ENCODE results near the gene SCP2D1. TPM values are rescaled to one million over a fixed set of nuclear protein-coding genes. Genes with fewer than 3 reads are reported as not detected.
A peak's percentile ranks its signal among the peaks of the same experiment; 100 is the strongest.

SCP2D1 gene
- total and polyA plus RNA-seq, 2 experiments from 2014 or later, result not detected

DNA sequence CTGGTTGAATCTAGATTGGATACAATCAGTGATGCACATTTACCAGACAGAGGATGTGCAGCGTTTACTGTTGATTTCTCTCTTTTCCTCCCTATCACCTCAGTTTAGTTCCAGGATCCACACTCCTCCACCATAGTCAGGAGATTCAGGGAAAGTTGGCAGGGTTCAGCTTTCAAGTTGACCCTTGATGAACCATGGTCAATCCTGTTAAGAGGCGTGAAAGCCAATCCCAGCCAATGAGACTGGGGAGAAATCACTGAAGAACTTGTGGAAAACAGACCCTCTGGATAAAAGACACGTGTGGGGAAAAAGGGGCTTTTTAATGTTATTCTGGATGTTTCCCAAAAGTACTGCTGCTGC is 19.2 kb upstream of the SCP2D1 start:
- DNase-seq (ENCODE audit: low spot score) (no peak), ATAC-seq (no peak)
- H3K79me2 ChIP-seq (replicated peaks; ENCODE audit: insufficient read depth), result no peaks in the 10 kb centered on the region
- H3K36me3 Mint-ChIP-seq (ENCODE audit: low read depth), result no peaks in the 10 kb centered on the region
- peak overlapping the region; percentile 71 for H3K4me3 ChIP-seq
- peak overlapping the region; percentile 93 for H3K4me2 ChIP-seq
- no peaks in the 10 kb centered on the region; the same call in 2 of the 3 replicates for H3K9me3 Mint-ChIP-seq
- H2AFZ ChIP-seq, result peak overlapping the region; percentile 90
- peaks cover 4% of the 10 kb centered on the region; the same call in 1 of the 2 replicates for H3K4me1 ChIP-seq (ENCODE audit: insufficient read depth)
- H3K27me3 Mint-ChIP-seq (ENCODE audit: insufficient read depth, low read depth, poor library complexity), result peaks cover 10% of the 10 kb centered on the region
- H3F3A ChIP-seq (replicated peaks; ENCODE audit: low read depth), result no peaks in the 10 kb centered on the region
- H3K36me3 ChIP-seq (ENCODE audit: insufficient read depth), result no peaks in the 10 kb centered on the region
- H3K27ac Mint-ChIP-seq, result peak overlapping the region; percentile 89; the same call in 1 of the 2 replicates
- H3K4me1 Mint-ChIP-seq, result peaks cover 4% of the 10 kb centered on the region; the same call in 2 of the 3 replicates
- H3K27ac ChIP-seq (ENCODE audit: low read depth), result no peak overlapping the region
- no peaks in the 10 kb centered on the region for H4K20me1 ChIP-seq (replicated peaks; ENCODE audit: insufficient read depth)
- H3K9me2 ChIP-seq (ENCODE audit: insufficient read depth), result 0 out of 2 replicates have a peak, but pooled peaks cover 16% of the 10 kb centered on the region
- no peak for TF ChIP-seq POLR2AphosphoS5 (IDR thresholded peaks at IDR 0.05; ENCODE audit: low read depth)
- TF ChIP-seq ZNF331 (CRISPR knock-in tag; IDR thresholded peaks at IDR 0.05; ENCODE audit: low read depth), result no peak
- no peak for TF ChIP-seq ZNF114 (CRISPR knock-in tag; IDR thresholded peaks at IDR 0.05)
- TF ChIP-seq EZH2phosphoT487 (IDR thresholded peaks at IDR 0.05; ENCODE audit: unreplicated experiment), result no peak
- TF ChIP-seq, protein P1, sequence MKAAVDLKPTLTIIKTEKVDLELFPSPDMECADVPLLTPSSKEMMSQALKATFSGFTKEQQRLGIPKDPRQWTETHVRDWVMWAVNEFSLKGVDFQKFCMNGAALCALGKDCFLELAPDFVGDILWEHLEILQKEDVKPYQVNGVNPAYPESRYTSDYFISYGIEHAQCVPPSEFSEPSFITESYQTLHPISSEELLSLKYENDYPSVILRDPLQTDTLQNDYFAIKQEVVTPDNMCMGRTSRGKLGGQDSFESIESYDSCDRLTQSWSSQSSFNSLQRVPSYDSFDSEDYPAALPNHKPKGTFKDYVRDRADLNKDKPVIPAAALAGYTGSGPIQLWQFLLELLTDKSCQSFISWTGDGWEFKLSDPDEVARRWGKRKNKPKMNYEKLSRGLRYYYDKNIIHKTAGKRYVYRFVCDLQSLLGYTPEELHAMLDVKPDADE (IDR thresholded peaks at IDR 0.05), result no peak
- H3K4me3 Mint-ChIP-seq, result peak overlapping the region; percentile 96
- H3K27me3 ChIP-seq (ENCODE audit: insufficient read depth), result 0 out of 2 replicates have a peak, but pooled peaks cover 8% of the 10 kb centered on the region

DNA sequence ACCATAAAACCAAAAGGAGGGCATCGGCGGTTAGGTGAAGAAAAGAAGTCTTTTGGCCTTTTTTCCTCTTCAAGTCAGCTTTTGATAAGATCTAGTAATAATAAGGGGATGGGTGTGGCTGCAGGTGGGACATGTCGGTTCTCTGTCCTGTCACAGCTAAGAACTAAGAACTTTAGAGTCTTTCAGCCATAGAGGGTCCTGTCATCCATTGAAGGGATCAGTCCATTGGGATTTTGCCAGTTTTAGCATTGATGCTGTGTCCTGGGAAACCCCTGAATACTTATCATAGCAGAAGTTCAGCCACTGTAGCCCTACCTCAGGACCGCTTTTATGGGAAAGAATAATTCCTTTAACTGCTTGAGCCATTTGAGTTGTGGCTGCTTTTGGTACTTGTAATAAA is 18.2 kb upstream of the SCP2D1 start:
- Mint-ChIP-seq H3K4me1 (peaks cover 4% of the 10 kb centered on the region; the same call in 2 of the 3 replicates), H3K27ac (no peak overlapping the region), H3K27me3 (ENCODE audit: insufficient read depth, low read depth, poor library complexity) (peaks cover 10% of the 10 kb centered on the region), H3K4me3 (peak overlapping the region; percentile 96; the same call in 2 of the 3 replicates), H3K36me3 (ENCODE audit: low read depth) (no peaks in the 10 kb centered on the region), H3K9me3 (no peaks in the 10 kb centered on the region; the same call in 2 of the 3 replicates)
- Histone ChIP-seq H3K36me3 (ENCODE audit: insufficient read depth) (no peaks in the 10 kb centered on the region), H2AFZ (no peak overlapping the region), H3K4me2 (no peak overlapping the region), H3K79me2 (replicated peaks; ENCODE audit: insufficient read depth) (no peaks in the 10 kb centered on the region), H3K4me3 (no peak overlapping the region), H3K27me3 (ENCODE audit: insufficient read depth) (0 out of 2 replicates have a peak, but pooled peaks cover 8% of the 10 kb centered on the region), H3F3A (replicated peaks; ENCODE audit: low read depth) (no peaks in the 10 kb centered on the region), H3K4me1 (ENCODE audit: insufficient read depth) (peaks cover 4% of the 10 kb centered on the region; the same call in 1 of the 2 replicates), H3K27ac (ENCODE audit: low read depth) (no peak overlapping the region), H4K20me1 (replicated peaks; ENCODE audit: insufficient read depth) (no peaks in the 10 kb centered on the region), H3K9me2 (ENCODE audit: insufficient read depth) (peaks cover 21% of the 10 kb centered on the region; the same call in 1 of the 2 replicates)
- DNase-seq (ENCODE audit: low spot score) (no peak), ATAC-seq (no peak)
- TF ChIP-seq, protein P2, sequence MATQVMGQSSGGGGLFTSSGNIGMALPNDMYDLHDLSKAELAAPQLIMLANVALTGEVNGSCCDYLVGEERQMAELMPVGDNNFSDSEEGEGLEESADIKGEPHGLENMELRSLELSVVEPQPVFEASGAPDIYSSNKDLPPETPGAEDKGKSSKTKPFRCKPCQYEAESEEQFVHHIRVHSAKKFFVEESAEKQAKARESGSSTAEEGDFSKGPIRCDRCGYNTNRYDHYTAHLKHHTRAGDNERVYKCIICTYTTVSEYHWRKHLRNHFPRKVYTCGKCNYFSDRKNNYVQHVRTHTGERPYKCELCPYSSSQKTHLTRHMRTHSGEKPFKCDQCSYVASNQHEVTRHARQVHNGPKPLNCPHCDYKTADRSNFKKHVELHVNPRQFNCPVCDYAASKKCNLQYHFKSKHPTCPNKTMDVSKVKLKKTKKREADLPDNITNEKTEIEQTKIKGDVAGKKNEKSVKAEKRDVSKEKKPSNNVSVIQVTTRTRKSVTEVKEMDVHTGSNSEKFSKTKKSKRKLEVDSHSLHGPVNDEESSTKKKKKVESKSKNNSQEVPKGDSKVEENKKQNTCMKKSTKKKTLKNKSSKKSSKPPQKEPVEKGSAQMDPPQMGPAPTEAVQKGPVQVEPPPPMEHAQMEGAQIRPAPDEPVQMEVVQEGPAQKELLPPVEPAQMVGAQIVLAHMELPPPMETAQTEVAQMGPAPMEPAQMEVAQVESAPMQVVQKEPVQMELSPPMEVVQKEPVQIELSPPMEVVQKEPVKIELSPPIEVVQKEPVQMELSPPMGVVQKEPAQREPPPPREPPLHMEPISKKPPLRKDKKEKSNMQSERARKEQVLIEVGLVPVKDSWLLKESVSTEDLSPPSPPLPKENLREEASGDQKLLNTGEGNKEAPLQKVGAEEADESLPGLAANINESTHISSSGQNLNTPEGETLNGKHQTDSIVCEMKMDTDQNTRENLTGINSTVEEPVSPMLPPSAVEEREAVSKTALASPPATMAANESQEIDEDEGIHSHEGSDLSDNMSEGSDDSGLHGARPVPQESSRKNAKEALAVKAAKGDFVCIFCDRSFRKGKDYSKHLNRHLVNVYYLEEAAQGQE (IDR thresholded peaks at IDR 0.05; ENCODE audit: unreplicated experiment), result no peak
- TF ChIP-seq CTCF (conservative IDR thresholded peaks at IDR 0.05; ENCODE audit: low read depth in 2 of 2) (no peak), POLR2AphosphoS5 (IDR thresholded peaks at IDR 0.05; ENCODE audit: low read depth) (no peak), ZNF331 (CRISPR knock-in tag; IDR thresholded peaks at IDR 0.05; ENCODE audit: low read depth) (no peak), ZNF462 (CRISPR knock-in tag; IDR thresholded peaks at IDR 0.05) (no peak)

All from GM23338 (cell line).